Measurements from ENCODE around the gene C7. TPM values are rescaled to one million over a fixed set of nuclear protein-coding genes. Genes with fewer than 3 reads are reported as not detected.

C7 gene
- total RNA-seq, 1 experiment from 2014 or later: 0.74 TPM

DNA sequence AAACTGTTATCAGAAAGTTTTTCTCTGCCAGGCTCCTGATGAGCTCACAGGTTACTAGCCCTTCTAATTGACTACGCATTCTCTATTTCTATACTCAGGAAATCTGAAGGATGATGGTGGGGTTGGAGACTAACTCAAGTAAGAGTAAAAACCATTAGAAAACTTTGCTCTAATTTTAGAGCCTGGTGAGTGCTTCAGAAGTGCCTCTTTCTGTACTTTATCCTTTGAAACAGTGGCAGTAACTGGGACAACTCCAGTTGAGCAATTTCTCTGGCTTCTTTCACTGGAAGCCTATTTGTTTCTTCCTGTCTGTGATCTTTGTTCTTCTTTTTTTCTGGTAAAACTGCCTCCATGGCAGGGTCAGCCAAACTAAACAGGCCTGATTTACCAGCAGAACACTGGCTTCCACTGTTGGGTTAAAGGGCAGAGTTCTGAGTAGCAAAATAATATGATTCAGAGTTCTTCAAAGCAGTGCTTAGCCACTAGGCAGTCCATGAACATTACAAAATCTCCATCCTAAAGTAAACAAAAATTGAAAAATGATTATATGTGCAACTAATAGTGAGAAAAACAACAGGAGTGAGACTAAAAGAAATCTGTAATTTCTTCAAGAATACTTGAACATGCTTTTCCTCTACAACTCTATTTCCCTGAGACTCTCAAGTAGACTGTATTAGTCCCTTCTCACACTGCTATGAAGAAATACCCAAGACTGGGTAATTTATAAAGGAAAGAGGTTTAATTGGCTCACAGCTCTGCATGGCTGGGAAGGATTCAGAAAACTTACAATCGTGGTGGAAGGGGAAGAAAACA lies 82.1 kb downstream of the C7 start:
- H3K9ac ChIP-seq (ENCODE audit: low read length): no peak overlapping the region
- intact Hi-C loops (cut with micrococcal nuclease): no loop called here
- BruUV-seq (replicated peaks): no TSS peak
- no peaks in the 10 kb centered on the region for H3K36me3 ChIP-seq (ENCODE audit: control insufficient read depth in 1 of 2, insufficient read depth in 2 of 2, low read length in 2 of 2)
- no peaks in the 10 kb centered on the region for H4K20me1 ChIP-seq (ENCODE audit: insufficient read depth)
- no peak overlapping the region for H3K4me2 ChIP-seq (ENCODE audit: low read length)
- H3K4me1 ChIP-seq (ENCODE audit: control insufficient read depth in 1 of 2, insufficient read depth in 2 of 2, low read length in 2 of 2): no peaks in the 10 kb centered on the region
- no peaks in the 10 kb centered on the region for H3K79me2 ChIP-seq (ENCODE audit: insufficient read depth, low read length)
- H3K9me2 ChIP-seq (ENCODE audit: insufficient read depth): no peaks in the 10 kb centered on the region
- RAD21 ChIA-PET (ENCODE audit: low non-redundant PET in 1 of 2, low total read pairs in 2 of 2, uncharacterized antibody in 2 of 2, unreplicated experiment in 2 of 2): no interaction called here
- DNase-seq (ENCODE audit: low read depth, low spot score) (no peak), ATAC-seq (no peak)
- TF ChIP-seq ELF1 (IDR thresholded peaks at IDR 0.05; ENCODE audit: borderline replicate concordance, low read depth): no peak
- TF ChIP-seq, protein P1, sequence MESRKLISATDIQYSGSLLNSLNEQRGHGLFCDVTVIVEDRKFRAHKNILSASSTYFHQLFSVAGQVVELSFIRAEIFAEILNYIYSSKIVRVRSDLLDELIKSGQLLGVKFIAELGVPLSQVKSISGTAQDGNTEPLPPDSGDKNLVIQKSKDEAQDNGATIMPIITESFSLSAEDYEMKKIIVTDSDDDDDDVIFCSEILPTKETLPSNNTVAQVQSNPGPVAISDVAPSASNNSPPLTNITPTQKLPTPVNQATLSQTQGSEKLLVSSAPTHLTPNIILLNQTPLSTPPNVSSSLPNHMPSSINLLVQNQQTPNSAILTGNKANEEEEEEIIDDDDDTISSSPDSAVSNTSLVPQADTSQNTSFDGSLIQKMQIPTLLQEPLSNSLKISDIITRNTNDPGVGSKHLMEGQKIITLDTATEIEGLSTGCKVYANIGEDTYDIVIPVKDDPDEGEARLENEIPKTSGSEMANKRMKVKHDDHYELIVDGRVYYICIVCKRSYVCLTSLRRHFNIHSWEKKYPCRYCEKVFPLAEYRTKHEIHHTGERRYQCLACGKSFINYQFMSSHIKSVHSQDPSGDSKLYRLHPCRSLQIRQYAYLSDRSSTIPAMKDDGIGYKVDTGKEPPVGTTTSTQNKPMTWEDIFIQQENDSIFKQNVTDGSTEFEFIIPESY (IDR thresholded peaks at IDR 0.05; ENCODE audit: extremely low read depth, insufficient replicate concordance, low read length): no peak
- no peak for TF ChIP-seq RAD21 (IDR thresholded peaks at IDR 0.05; ENCODE audit: low read depth)
- TF ChIP-seq ATF3 (IDR thresholded peaks at IDR 0.05): no peak
- TF ChIP-seq, protein P2, sequence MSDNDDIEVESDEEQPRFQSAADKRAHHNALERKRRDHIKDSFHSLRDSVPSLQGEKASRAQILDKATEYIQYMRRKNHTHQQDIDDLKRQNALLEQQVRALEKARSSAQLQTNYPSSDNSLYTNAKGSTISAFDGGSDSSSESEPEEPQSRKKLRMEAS (IDR thresholded peaks at IDR 0.05): no peak
- TF ChIP-seq FOSL1 (IDR thresholded peaks at IDR 0.05; ENCODE audit: low read depth): no peak
- TF ChIP-seq ZNF274 (IDR thresholded peaks at IDR 0.05; ENCODE audit: low read depth, low read length): no peak
- no peak for TF ChIP-seq SIN3A (IDR thresholded peaks at IDR 0.05; ENCODE audit: low read depth)
- TF ChIP-seq ZFX (IDR thresholded peaks at IDR 0.05): no peak
- TF ChIP-seq, protein P3, sequence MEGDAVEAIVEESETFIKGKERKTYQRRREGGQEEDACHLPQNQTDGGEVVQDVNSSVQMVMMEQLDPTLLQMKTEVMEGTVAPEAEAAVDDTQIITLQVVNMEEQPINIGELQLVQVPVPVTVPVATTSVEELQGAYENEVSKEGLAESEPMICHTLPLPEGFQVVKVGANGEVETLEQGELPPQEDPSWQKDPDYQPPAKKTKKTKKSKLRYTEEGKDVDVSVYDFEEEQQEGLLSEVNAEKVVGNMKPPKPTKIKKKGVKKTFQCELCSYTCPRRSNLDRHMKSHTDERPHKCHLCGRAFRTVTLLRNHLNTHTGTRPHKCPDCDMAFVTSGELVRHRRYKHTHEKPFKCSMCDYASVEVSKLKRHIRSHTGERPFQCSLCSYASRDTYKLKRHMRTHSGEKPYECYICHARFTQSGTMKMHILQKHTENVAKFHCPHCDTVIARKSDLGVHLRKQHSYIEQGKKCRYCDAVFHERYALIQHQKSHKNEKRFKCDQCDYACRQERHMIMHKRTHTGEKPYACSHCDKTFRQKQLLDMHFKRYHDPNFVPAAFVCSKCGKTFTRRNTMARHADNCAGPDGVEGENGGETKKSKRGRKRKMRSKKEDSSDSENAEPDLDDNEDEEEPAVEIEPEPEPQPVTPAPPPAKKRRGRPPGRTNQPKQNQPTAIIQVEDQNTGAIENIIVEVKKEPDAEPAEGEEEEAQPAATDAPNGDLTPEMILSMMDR (IDR thresholded peaks at IDR 0.05 in 2 of 3, conservative IDR thresholded peaks at IDR 0.05 in 1 of 3; ENCODE audit: borderline replicate concordance in 1 of 3, insufficient read depth in 1 of 3, low read depth in 2 of 3, low read length in 2 of 3): no peak
- no peak for TF ChIP-seq EZH2phosphoT487 (IDR thresholded peaks at IDR 0.05; ENCODE audit: borderline replicate concordance)
- TF ChIP-seq CBX3 (IDR thresholded peaks at IDR 0.05; ENCODE audit: low read depth): no peak
- no peak for TF ChIP-seq CEBPB (IDR thresholded peaks at IDR 0.05; ENCODE audit: low read depth)
- TF ChIP-seq TCF7L2 (IDR thresholded peaks at IDR 0.05; ENCODE audit: borderline replicate concordance, extremely low read depth, insufficient read depth, insufficient read length): no peak
- H3K4me3 ChIP-seq (replicated peaks in 1 of 2; ENCODE audit: low read depth in 1 of 2, low read length in 2 of 2): no peak overlapping the region
- CTCF ChIA-PET: interaction anchor here (0.7 kb wide), 1 partner anchor 650 kb away, joined by 3 read pairs; no protein-coding TSS in a partner anchor
- H3K27me3 ChIP-seq (ENCODE audit: insufficient read depth, low read length): no peaks in the 10 kb centered on the region
- H3K27ac ChIP-seq (ENCODE audit: low read depth, low read length): no peak overlapping the region
- 0 out of 4 replicates have a peak, but pooled peaks cover 0 to 3% of the 10 kb centered on the region in 2 experiments for H3K9me3 ChIP-seq (ENCODE audit: control insufficient read depth in 1 of 2, insufficient read depth in 1 of 2, low read depth in 1 of 2, low read length in 2 of 2)
- POLR2A ChIA-PET: no interaction called here
- no peak overlapping the region for H2AFZ ChIP-seq (ENCODE audit: low read depth, low read length, poor library complexity, severe bottlenecking)

Data from HCT116 (cell line).